Measurements from ENCODE around the gene TSSK6.
A peak's percentile ranks its signal among the peaks of the same experiment; 100 is the strongest.

The TSSK6 gene

GRCh38 chr19:19544257-19544953 lies 29.1 kb upstream of the TSSK6 start:
- no peak for DNase-seq

GRCh38 chr19:19543640-19544039 lies 28.3 kb upstream of the TSSK6 start:
- DNase-seq = no peak

GRCh38 chr19:19543101-19543500 lies 27.8 kb upstream of the TSSK6 start:
- no peak for DNase-seq

GRCh38 chr19:19542507-19542906 lies 27.2 kb upstream of the TSSK6 start:
- peak; percentile 91 for DNase-seq

DNA sequence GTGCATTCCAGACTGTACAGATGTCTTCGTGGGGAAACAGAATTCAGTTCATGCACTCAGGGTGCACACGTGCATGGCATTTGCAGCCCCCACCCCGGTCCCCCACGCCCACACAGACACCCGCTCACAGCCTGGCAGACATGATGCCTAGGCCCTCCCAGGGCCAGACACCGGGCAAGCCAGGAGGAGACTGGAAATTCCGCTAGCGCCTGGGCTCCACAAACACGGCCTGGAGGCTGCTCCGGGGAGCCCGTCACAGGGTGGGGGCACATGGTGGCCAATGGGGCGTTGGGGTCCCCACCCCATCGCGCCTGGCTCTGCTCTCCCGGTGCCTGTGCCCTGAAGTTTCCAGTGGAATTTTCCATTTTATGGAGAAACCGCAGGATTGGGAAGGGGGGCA lies 26.3 kb upstream of the TSSK6 start:
- DNase-seq = no peak

GRCh38 chr19:19540715-19541515 lies 25.6 kb upstream of the TSSK6 start:
- DNase-seq = no peak

DNA sequence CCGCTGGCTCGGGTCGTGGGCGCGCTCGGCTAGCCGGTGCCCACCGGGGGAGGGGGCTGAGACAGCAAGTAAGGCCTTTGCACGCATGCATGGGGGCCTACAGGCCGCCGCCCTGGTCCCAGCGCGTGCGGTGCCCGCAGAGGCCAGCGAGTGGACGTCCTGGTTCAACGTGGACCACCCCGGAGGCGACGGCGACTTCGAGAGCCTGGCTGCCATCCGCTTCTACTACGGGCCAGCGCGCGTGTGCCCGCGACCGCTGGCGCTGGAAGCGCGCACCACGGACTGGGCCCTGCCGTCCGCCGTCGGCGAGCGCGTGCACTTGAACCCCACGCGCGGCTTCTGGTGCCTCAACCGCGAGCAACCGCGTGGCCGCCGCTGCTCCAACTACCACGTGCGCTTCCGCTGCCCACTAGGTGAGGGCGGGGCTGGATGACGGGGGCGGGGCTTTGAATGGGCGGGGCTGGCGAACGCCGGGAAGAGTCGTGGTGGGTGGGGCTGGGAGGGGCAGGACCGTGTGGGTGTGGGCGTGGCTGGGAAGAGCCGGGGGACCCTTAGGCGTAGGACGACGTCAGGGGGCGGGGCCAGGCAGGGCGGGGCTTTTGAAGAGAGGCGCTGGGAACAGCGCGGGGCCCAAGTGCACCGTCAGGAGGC lies 24.8 kb upstream of the TSSK6 start:
- DNase-seq = no peak

GRCh38 chr19:19539698-19540063 lies 24.3 kb upstream of the TSSK6 start:
- no peak for DNase-seq

GRCh38 chr19:19538785-19539166 lies 23.4 kb upstream of the TSSK6 start:
- DNase-seq = no peak

DNA sequence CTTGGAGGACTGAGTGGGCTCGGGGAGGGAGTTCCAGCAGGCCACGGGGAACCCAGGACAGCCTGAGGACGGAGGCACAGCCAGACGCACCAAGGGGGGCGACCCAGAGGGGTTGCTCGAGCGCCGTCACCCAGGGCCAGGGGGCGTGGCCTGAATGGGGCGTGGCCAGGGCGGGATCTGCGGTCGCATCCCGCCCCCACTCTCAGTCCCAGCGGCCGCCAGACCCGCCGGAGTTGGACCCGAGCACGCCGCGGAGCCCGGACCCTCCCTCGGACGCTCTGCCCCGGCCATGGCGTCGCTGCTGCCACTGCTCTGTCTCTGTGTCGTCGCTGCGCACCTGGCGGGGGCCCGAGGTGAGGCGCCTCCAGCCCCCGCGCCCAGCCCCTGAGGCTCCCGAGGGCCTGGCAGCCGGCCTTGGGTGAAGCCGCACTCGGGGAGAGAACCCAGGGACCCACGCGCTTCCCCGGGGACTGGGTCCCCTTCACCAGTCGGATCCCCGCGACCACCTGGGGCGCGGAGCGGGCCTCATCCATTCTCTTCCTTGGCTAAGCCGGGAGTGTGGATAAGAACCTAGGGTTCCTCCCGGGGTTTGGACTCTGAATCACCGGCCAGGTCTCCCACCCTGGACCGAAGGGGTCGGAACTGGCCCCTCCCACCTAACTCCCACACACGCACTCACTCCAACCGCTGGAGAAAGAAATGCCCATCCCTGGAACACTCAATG lies 22.9 kb upstream of the TSSK6 start, which contains the start of gene CILP2:
TSS of gene CILP2 (plus strand) at position 205 of the 724 bp plus-strand sequence. CDS start at position 290, 85 bp downstream.
- DNase-seq = no peak

DNA sequence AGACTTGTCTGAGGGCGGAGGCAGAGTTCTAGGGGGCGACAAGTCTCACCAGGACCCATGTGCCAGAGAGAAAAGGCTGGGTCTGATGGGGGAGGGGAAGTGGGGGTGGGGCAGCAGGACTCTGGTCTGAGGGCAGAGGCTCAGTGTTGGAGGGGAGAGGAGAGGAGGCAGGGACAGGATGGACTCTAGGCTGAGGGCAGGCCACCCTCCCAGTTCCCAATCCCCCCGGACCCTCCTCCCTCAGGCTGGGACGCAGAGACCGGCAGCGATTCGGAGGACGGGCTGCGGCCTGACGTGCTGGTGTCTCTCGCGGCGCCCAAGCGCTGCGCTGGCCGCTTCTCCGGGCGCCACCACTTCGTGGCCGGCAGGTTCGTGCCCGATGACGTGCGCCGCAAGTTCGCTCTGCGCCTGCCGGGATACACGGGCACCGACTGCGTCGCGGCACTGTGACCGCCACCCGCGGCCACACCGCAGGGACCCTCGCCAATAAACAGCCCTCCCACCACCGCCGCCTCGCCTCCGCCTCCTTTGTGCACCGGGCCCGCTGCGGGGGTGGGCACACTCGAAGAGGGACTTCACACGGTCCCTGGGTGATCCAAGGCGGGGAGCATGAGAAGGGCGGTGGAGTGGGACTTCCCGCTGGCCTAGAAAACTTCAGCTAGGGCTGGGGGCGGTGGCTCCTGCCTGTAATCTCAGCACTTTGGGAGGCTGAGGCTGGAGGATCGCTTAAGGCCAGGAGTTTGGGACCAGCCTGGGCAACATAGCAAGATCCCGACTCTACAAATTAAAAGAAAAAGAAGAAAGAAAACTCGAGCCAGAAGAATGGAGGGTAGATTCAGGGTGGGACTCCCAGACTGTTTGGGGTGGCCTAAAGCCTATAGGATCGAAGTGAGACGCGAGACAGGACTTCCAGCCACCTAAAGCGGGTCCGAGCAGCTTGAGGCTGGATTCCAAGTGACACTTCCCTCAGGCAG lies 22.0 kb upstream of the TSSK6 start:
- no peak for DNase-seq

DNA sequence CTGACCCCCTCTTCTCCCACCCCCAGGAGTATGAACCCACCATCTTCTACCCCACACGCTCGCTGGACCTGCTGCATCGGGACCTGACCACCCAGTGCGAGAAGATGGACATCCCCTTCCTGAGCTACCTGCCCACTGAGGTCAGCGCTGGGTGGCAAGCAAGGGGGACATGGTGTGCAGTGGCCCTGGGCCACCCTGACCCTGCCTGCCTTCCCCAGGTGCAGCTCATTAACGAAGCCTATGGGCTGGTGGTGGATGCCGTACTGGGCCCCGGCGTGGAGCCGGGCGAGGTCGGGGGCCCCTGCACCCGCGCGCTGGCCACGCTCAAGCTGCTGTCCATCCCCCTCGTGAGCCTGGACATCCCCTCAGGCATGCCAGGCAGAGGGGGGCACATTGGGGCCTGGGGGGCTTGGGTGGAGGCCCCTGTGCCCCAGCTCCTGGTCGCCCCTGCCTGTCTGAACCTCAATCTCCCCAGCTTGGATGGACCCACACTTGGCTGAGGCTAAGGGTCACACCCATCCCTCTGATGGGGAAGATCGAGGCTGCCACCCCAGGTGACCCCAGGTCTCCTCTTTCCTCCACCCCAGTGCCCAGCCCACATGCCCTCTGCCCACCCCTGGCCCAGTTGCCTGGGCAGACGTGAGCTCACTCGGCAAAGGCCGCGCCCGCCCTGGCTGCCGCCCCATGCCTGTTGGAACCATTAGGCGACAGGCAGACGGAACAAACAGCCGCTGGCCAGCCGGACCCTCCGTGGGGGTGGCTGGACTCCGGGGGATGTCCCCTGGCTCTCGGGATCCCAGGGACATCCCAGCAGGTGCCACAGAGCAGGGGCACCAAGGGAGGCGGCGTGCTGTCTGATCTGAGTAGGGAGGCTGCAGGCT lies 20.2 kb upstream of the TSSK6 start:
- no peak for DNase-seq

DNA sequence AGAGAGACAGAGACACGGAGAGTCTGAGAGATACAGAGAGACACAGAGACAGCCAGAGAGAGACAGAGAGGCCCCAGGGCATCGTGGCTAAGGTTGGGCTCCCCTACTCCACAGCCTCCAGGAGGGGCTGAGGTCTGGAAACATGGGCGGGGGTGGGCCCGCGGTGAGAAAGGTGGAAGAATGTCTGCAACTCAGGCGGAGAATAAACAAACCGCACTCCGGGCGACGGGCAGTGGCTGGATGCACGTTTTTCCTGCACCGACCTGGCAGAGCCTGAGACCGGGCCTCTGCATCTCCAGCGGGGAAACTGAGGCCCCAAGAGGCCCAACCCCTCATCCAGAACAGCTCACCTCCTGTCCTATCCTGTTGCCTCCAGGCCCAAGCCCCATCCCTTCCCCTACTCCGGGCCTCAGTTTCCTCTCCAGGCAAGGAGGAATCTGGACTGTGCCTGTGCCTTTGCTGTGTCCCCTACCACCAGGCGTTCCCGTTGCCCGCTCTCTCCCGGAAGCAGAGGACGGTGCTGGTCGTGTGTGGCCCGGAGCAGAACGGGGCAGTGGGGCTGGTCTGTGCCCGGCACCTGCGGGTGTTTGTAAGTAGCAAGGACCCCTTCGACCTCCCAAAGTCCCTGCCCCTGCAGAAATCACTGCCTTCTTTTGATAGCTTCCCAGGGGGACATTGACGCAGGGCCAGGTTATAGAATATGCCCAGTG lies 19.4 kb upstream of the TSSK6 start:
- no peak for DNase-seq

DNA sequence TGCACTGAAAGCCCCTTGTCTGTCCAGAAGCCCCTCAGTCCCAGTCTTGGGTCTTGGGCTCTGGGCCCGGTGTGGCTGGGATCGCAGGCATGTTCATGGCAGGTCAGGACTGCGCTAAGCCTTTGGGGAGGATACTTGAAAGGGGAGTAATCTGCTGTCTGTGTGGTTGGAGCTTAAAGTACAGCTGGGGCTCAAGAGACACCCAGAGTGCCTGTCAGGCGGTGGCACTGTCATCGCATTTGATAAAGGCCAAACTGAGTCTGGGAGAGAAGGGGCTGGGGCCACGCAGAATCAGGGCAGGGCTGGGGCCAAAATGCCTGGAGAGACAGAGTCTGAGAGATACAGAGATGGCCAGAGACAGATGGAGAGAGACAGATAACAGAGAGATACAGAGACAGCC lies 18.5 kb upstream of the TSSK6 start:
- no peak for DNase-seq

- no peak for DNase-seq
These were observed 17.7 kb upstream of the TSSK6 start for GRCh38 chr19:19532806-19533701.

- peak; percentile 55 for DNase-seq
These were observed 16.8 kb upstream of the TSSK6 start for GRCh38 chr19:19531951-19532805.

DNA sequence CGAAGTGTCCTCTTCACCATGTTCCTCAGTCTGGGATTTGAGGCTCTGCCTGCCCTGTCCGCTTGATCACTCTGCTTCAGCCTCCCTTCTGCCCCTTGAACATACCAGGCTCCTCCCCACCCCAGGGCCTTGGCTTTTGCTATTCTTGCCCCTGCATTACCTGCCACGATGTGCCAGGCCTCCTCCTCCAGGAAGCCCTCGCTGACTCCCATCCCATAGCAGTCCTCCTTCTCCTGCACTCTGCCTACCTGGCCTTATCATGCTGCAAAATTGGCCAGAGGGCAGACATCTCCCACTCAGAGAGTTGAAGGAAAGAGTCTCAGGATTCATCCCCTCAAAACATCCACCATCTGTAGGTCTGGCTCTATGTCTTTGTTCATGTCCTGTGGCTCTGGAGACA lies 15.5 kb upstream of the TSSK6 start:
- no peak for DNase-seq

DNA sequence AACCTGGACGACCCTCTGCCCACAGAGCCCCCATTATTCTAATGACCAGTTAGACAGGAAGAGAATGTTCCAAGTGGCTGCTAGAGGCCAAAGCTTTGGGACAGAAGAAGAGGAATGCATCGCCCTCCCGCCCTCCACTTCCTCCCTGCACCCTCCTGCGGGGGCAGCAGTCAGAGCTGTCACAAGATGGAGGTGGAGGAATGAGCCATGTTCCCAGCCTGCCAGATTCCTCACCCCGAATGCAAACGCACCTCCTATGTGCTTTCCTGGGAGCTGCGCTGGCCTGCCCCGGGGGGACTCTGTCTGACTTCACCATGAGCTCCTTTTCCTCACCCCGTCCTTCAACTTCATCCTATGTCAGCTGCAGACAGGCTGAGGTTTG lies 15.1 kb upstream of the TSSK6 start:
- DNase-seq = no peak

Measured in MV-4-11 (cell line).